Measurements from ENCODE around the gene ZFX. TPM values are rescaled to one million over a fixed set of nuclear protein-coding genes. Genes with fewer than 3 reads are reported as not detected.

ZFX gene
- total RNA-seq, 2 donors from 2014 or later = 44.0 to 44.4 TPM

GRCh38 chrX:24208496-24209240, 59.1 kb downstream of the ZFX start:
- no peaks in the 10 kb centered on the region for H3K27me3 ChIP-seq
- no peak for DNase-seq
- H3K36me3 ChIP-seq = peaks cover 14% of the 10 kb centered on the region
- no peak for TF ChIP-seq CTCF (IDR thresholded peaks at IDR 0.05)
- H3K27ac ChIP-seq = no peak overlapping the region
- no peaks in the 10 kb centered on the region for H3K9me3 ChIP-seq
- no peaks in the 10 kb centered on the region for H3K4me1 ChIP-seq
- no peak overlapping the region for H3K4me3 ChIP-seq
- intact Hi-C loops (cut with DNase I) = no loop called here
- H3K9ac ChIP-seq (ENCODE audit: low read depth in 2 of 2, low read length in 2 of 2) = no peak overlapping the region

GRCh38 chrX:24210190-24210589, 60.7 kb downstream of the ZFX start:
- Histone ChIP-seq H3K4me3 (no peak overlapping the region), H3K36me3 (peaks cover 14% of the 10 kb centered on the region)
- intact Hi-C loops (cut with DNase I) = no loop called here

GRCh38 chrX:24214568-24214967, 65.0 kb downstream of the ZFX start:
- Histone ChIP-seq H3K27me3 (no peaks in the 10 kb centered on the region), H3K4me3 (no peak overlapping the region), H3K4me1 (no peaks in the 10 kb centered on the region), H3K9me3 (no peaks in the 10 kb centered on the region), H3K36me3 (peaks cover 7% of the 10 kb centered on the region), H3K27ac (no peak overlapping the region), H3K9ac (ENCODE audit: low read depth in 2 of 2, low read length in 2 of 2) (no peak overlapping the region)
- no peak for DNase-seq
- no peak for TF ChIP-seq CTCF (IDR thresholded peaks at IDR 0.05)
- intact Hi-C loops (cut with DNase I) = no loop called here

More at GRCh38 chrX:24210190-24210589, 60.7 kb downstream of the ZFX start:
- no peaks in the 10 kb centered on the region for H3K27me3 ChIP-seq
- H3K9me3 ChIP-seq = no peaks in the 10 kb centered on the region
- DNase-seq = no peak
- H3K27ac ChIP-seq = no peak overlapping the region
- no peak overlapping the region for H3K9ac ChIP-seq (ENCODE audit: low read depth in 2 of 2, low read length in 2 of 2)
- no peak for TF ChIP-seq CTCF (IDR thresholded peaks at IDR 0.05)
- no peaks in the 10 kb centered on the region for H3K4me1 ChIP-seq

DNA sequence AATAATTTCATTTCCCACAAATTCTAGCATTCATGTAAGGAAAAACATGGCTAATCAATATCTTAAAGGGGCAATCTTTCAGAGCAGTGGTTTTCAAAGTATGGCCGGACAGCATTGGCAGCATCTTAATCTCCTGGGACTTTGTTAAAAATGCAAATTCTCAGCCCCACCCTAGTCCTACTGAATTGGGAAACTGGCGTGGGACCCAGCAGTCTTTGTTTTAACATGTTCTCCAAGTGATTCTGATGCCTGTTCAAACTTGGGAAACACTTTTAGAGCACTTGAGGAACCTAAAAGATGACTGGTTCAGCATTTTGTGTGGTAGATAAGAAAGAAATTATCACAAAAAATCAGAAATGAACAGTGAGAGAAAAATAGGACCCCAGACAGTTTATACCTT, 65.7 kb downstream of the ZFX start:
- no peak for DNase-seq
- H3K36me3 ChIP-seq = peaks cover 7% of the 10 kb centered on the region
- no peak overlapping the region for H3K9ac ChIP-seq (ENCODE audit: low read depth in 2 of 2, low read length in 2 of 2)
- intact Hi-C loops (cut with DNase I) = no loop called here
- no peak overlapping the region for H3K4me3 ChIP-seq
- no peaks in the 10 kb centered on the region for H3K4me1 ChIP-seq
- no peak overlapping the region for H3K27ac ChIP-seq
- no peaks in the 10 kb centered on the region for H3K9me3 ChIP-seq
- no peak for TF ChIP-seq CTCF (IDR thresholded peaks at IDR 0.05)
- H3K27me3 ChIP-seq = no peaks in the 10 kb centered on the region

DNA sequence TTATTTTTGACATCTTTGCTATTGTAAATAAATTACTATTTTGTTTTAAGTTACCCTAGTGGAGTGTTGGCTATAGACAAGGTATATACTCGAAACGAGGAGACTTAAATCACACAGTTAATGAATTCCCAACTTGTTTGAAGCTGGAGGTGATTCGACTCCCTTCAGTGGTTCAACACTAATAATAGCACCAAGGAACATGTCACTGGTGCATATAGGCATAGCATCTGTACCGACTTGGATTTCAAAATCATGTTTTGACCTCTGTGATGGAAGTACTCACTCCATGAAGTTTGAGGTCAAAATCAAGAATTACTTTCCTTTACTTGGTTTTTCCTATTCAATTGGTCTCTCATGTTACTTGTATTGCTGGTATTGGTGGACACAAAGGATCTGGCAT, 66.5 kb downstream of the ZFX start:
- Histone ChIP-seq H3K27ac (no peak overlapping the region), H3K9ac (ENCODE audit: low read depth in 2 of 2, low read length in 2 of 2) (no peak overlapping the region), H3K36me3 (peaks cover 3% of the 10 kb centered on the region), H3K9me3 (no peaks in the 10 kb centered on the region), H3K4me3 (no peak overlapping the region), H3K4me1 (no peaks in the 10 kb centered on the region), H3K27me3 (no peaks in the 10 kb centered on the region)
- intact Hi-C loops (cut with DNase I) = no loop called here
- no peak for TF ChIP-seq CTCF (IDR thresholded peaks at IDR 0.05)
- DNase-seq = no peak
